Hepatocyte (in vitro differentiated cells): ENCODE results near the gene NBAS.

Experiments used
- CTCF ChIP-seq: fragments of 200-600 bp; sonication (generic); IDR thresholded peaks from 2 replicates; pipeline ENCODE4 v1.5.1; 2016; ENCODE audit warnings: antibody characterized with exemption, mild to moderate bottlenecking; ENCODE audit not compliant: poor library complexity
- EZH2 ChIP-seq: fragments of 200-600 bp; sonication (generic); IDR thresholded peaks from 2 replicates; pipeline ENCODE4 v1.6.1; 2016; ENCODE audit warnings: antibody characterized with exemption, mild to moderate bottlenecking, borderline replicate concordance
- EZH2phosphoT487 ChIP-seq: fragments of 200-600 bp; sonication (generic); IDR thresholded peaks from one replicate; pipeline ENCODE4 v1.6.1; 2018; ENCODE audit warnings: antibody characterized with exemption, mild to moderate bottlenecking, low read depth, moderate library complexity; ENCODE audit not compliant: unreplicated experiment, severe bottlenecking

- TF ChIP-seq CTCF = no peak
- no peak for TF ChIP-seq EZH2
- TF ChIP-seq EZH2phosphoT487 = no peak
Measured at GRCh38 chr2:15357922-15358321, 203.2 kb downstream of the NBAS start.
